GM12878 (cell line): Measurements from ENCODE around the gene OLA1. TPM values are rescaled to one million over a fixed set of nuclear protein-coding genes. Genes with fewer than 3 reads are reported as not detected.

ENCODE experiments used
- ATAC-seq: fragments of 200-7000 bp; cut with Tn5 transposase; 3 replicates; pipeline ENCODE4 v1.9.1; 2020; ENCODE audit warnings: mild to moderate bottlenecking, moderate library complexity
- BruUV-seq: library from RNA; stranded (reverse); fragments of 400-500 nt; replicated peaks from 2 replicates; lab custom pipeline; 2021; lab: Mats Ljungman, UMichigan
- CTCF ChIA-PET: fragments of 300-600 bp; sonication (Branson Sonifier 250); formaldehyde crosslinking; extraction: SDS; loops from one replicate; lab custom pipeline; 2021; ENCODE audit warnings: inconsistent platforms; lab: Yijun Ruan, JAX
- POLR2A ChIA-PET: fragments of 350-600 bp; formaldehyde crosslinking; extraction: SDS; loops from one replicate; lab custom pipeline; 2021; ENCODE audit warnings: inconsistent platforms; lab: Charles Lee
- RAD21 ChIA-PET: fragments of 300-600 bp; sonication (Branson Sonifier 250); formaldehyde crosslinking; loops from one replicate; lab custom pipeline; 2023; ENCODE audit warnings: antibody characterized with exemption; ENCODE audit not compliant: unreplicated experiment; lab: Charles Lee
- SMC1A ChIA-PET: fragments of 300-600 bp; sonication (Branson Sonifier 250); formaldehyde crosslinking; loops from one replicate; lab custom pipeline; 2023; ENCODE audit not compliant: unreplicated experiment, uncharacterized antibody; lab: Charles Lee
- DNase-seq: peaks from one replicate; pipeline ENCODE4 v3.0.0-alpha.2; 2011; ENCODE audit warnings: low read depth, low spot score
- FAIRE-seq: peaks from 3 replicates; lab custom pipeline; 2011; peaks lifted over from hg19 to GRCh38; lab: Jason Lieb, UNC
- H2AFZ ChIP-seq: 2 replicates; pipeline ENCODE4 v1.6.0; 2011; ENCODE audit warnings: low read depth, low read length, control low read depth; ENCODE audit not compliant: control insufficient read depth
- H3K27ac ChIP-seq: 2 replicates; pipeline ENCODE4 v1.5.1; 2011; ENCODE audit warnings: control low read depth; ENCODE audit not compliant: control insufficient read depth, insufficient read depth
- H3K27me3 ChIP-seq, 2 experiments: replicated peaks in 1 of 2; 2 replicates each; pipeline versions ENCODE4 v1.6.0 to v1.6.1; 2011; ENCODE audit warnings: low read length in 1 of 2; ENCODE audit not compliant: control insufficient read depth in 2 of 2, insufficient read depth in 2 of 2
- H3K36me3 ChIP-seq, 2 experiments: 2 replicates each; pipeline ENCODE4 v1.5.1; 2011; ENCODE audit warnings: low read length in 1 of 2; ENCODE audit not compliant: control insufficient read depth in 2 of 2, insufficient read depth in 2 of 2
- H3K4me1 ChIP-seq: 2 replicates; pipeline ENCODE4 v1.6.1; 2011; ENCODE audit warnings: mild to moderate bottlenecking, low read length, moderate library complexity, mixed read lengths; ENCODE audit not compliant: control insufficient read depth, insufficient read depth
- H3K4me2 ChIP-seq: 2 replicates; pipeline ENCODE4 v1.6.0; 2011; ENCODE audit warnings: control low read depth; ENCODE audit not compliant: control insufficient read depth, insufficient read depth
- H3K4me3 ChIP-seq: fragments of 200-600 bp; sonication (generic); 2 replicates; pipeline ENCODE4 v1.5.1; 2016
- H3K79me2 ChIP-seq: 2 replicates; pipeline ENCODE4 v1.6.0; 2011; ENCODE audit warnings: low read length; ENCODE audit not compliant: control insufficient read depth, insufficient read depth
- H3K9ac ChIP-seq: 2 replicates; pipeline ENCODE4 v1.8.0; 2011; ENCODE audit warnings: low read length, control low read depth, mixed read lengths; ENCODE audit not compliant: control insufficient read depth, insufficient read depth
- H3K9me3 ChIP-seq: replicated peaks from 3 replicates; pipeline ENCODE4 v1.5.1; 2011; ENCODE audit warnings: mild to moderate bottlenecking, low read length; ENCODE audit not compliant: control insufficient read depth, insufficient read depth
- H4K20me1 ChIP-seq: 2 replicates; pipeline ENCODE4 v1.6.0; 2011; ENCODE audit not compliant: control insufficient read depth, insufficient read depth
- BCL11A ChIP-seq: IDR thresholded peaks from 2 replicates; pipeline ENCODE4 v1.6.1; 2011; ENCODE audit warnings: low read depth, low read length
- CBX5 ChIP-seq: sonication (generic); IDR thresholded peaks from 2 replicates; pipeline ENCODE4 v1.6.1; 2016; ENCODE audit warnings: low read depth, moderate library complexity, mild to moderate bottlenecking, inconsistent platforms
- CHD4 ChIP-seq: fragments of 200-600 bp; sonication (generic); IDR thresholded peaks from 2 replicates; pipeline ENCODE4 v1.6.1; 2016; ENCODE audit warnings: mild to moderate bottlenecking
- ESRRA ChIP-seq: IDR thresholded peaks from 2 replicates; pipeline ENCODE4 v1.6.1; 2012; ENCODE audit warnings: mild to moderate bottlenecking, low read length, improper control_type of control experiment
- IKZF2 ChIP-seq, 2 experiments: fragments of 450-650 bp; IDR thresholded peaks; 2 replicates each; pipeline ENCODE4 v1.6.1; 2017; ENCODE audit warnings: mild to moderate bottlenecking in 2 of 2, moderate library complexity in 2 of 2
- NRF1 ChIP-seq: conservative IDR thresholded peaks from 2 replicates; pipeline ENCODE4 v1.6.1; 2011; ENCODE audit warnings: mild to moderate bottlenecking, low read depth, low read length, improper control_type of control experiment
- SIN3A ChIP-seq: IDR thresholded peaks from 2 replicates; pipeline ENCODE4 v1.6.1; 2012; ENCODE audit warnings: low read depth, low read length, improper control_type of control experiment
- SMAD5 ChIP-seq: IDR thresholded peaks from 2 replicates; pipeline ENCODE4 v1.6.1; 2016; ENCODE audit warnings: antibody characterized with exemption, low read depth
- SMARCA5 ChIP-seq: fragments of 450-650 bp; IDR thresholded peaks from 2 replicates; pipeline ENCODE4 v1.6.1; 2017; ENCODE audit warnings: mild to moderate bottlenecking
- SREBF2 ChIP-seq: IDR thresholded peaks from 2 replicates; pipeline ENCODE4 v1.6.1; 2012; ENCODE audit warnings: mild to moderate bottlenecking, low read length
- STAT1 ChIP-seq: fragments of 450-650 bp; conservative IDR thresholded peaks from 2 replicates; pipeline ENCODE4 v1.6.1; 2014; ENCODE audit warnings: antibody characterized with exemption, mild to moderate bottlenecking
- TAF1 ChIP-seq: IDR thresholded peaks from 2 replicates; pipeline ENCODE4 v1.6.1; 2011; ENCODE audit warnings: mild to moderate bottlenecking, low read depth, low read length, borderline replicate concordance
- WGBS: methylation state at CpG from one replicate; pipeline ENCODE4 v1.1.6; 2016; ENCODE audit warnings: low lambda C conversion rate; ENCODE audit not compliant: insufficient replicate concordance, insufficient coverage; ENCODE audit errors: missing lambda C conversion rate; 5-methylcytosine and 5-hydroxymethylcytosine counted together
- in situ Hi-C: fragments of 300-500 bp; cut with MboI; formaldehyde crosslinking; loops from 9 replicates; pipeline ENCODE4 v1.14.3; 2018; ENCODE audit warnings: mixed read lengths
- intact Hi-C: fragments of 100-400 bp; cut with micrococcal nuclease; formaldehyde crosslinking; loops from one replicate; pipeline ENCODE4 v1.14.2; 2022; ENCODE audit not compliant: unreplicated experiment
- polyA plus RNA-seq, 11 experiments: library from polyadenylated mRNA; depleted of rRNA in 4 of 11; unstranded in 6 of 11; stranded (reverse) in 5 of 11; fragments of >200 nt; fragmentation: Nextera tagmentation in 4 of 11; fragmentation: Illumina TruSeq in 1 of 11; extraction: Ambion mirVana in 4 of 11; extraction: Trizol in 1 of 11; gene quantifications; 1 replicate in 1 of 11; 2 replicates in 10 of 11; pipeline versions ENCODE4 v1.2.1 to v1.2.3, GENCODE V29; 2011 to 2016; ENCODE audit warnings: inconsistent platforms in 2 of 11, missing spikeins in 2 of 11, low read depth in 1 of 11
- total RNA-seq, 4 experiments: library from RNA; depleted of rRNA in 3 of 4; stranded (reverse); fragments of >200 nt in 3 of 4; fragmentation: Illumina TruSeq in 1 of 4; extraction: Trizol in 1 of 4; gene quantifications; 2 replicates each; pipeline versions ENCODE4 v1.2.1 to v1.2.3, GENCODE V29; 2013 to 2021
- TF ChIP-seq, protein P1 (sequence below): fragments of 450-650 bp; formaldehyde crosslinking; IDR thresholded peaks from 2 replicates; pipeline ENCODE4 v1.4.0; 2020; ENCODE audit warnings: mild to moderate bottlenecking, moderate library complexity
- TF ChIP-seq, protein P2 (sequence below): IDR thresholded peaks from 2 replicates; pipeline ENCODE4 v1.6.1; 2012; ENCODE audit warnings: low read depth, low read length, improper control_type of control experiment
- TF ChIP-seq, protein P3 (sequence below): IDR thresholded peaks from 2 replicates; pipeline ENCODE4 v1.6.1; 2011; ENCODE audit warnings: low read depth, mild to moderate bottlenecking, low read length, moderate library complexity, borderline replicate concordance; ENCODE audit errors: extremely low read depth

Gene OLA1
- total and polyA plus RNA-seq, 10 of the 15 experiments (the other 5 are each of a cell fraction or from before 2014, with no cell fraction given), result 107 to 238 (median 142) TPM

DNA sequence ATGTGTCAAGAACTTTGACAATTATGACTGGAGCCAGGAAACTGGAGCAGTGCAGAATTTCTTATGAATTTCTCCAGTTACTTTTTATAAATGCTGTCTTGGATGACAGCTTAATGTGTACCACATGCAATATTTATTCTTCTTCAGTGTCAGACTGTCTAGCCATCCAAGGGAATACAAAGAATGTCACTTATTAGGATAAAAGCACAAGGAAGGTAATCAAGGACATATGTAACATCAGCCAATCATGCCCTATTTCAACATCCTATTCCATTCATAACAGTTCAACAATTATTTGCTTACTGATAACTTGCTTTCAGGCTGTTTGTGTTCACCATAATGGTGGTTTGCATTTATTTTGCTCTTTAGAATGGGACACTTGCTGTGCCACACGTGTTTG, 139.8 kb downstream of the OLA1 start:
- no peaks in the 10 kb centered on the region for H3K4me1 ChIP-seq
- intact Hi-C loops, result no loop called here
- no TSS peak for BruUV-seq
- no peak overlapping the region for H3K4me2 ChIP-seq
- no peaks in the 10 kb centered on the region for H3K9me3 ChIP-seq
- H3K4me3 ChIP-seq, result no peak overlapping the region
- H3K36me3 ChIP-seq, result peaks cover 0 to 3% of the 10 kb centered on the region in 2 experiments; a peak in 1 of 4 replicates
- ChIA-PET RAD21 (no interaction called here), SMC1A (interaction anchor here (1.2 kb wide), 1 partner anchor 10 kb away, joined by 4 read pairs; no protein-coding TSS in a partner anchor), CTCF (no interaction called here), POLR2A (no interaction called here)
- DNase-seq, result no peak
- in situ Hi-C loops, result no loop called here
- H3K9ac ChIP-seq, result no peak overlapping the region
- 37% methylated on average over 1 of the region's 1 CpG for WGBS
- TF ChIP-seq STAT1 (no peak), SIN3A (no peak), IKZF2 (IDR thresholded peaks at IDR 0.05) (no peak), BCL11A (no peak)
- H2AFZ ChIP-seq, result no peak overlapping the region
- no peak for ATAC-seq
- no peaks in the 10 kb centered on the region for H3K79me2 ChIP-seq
- no peak overlapping the region for H3K27ac ChIP-seq
- no peaks in the 10 kb centered on the region for H4K20me1 ChIP-seq
- no peaks in the 10 kb centered on the region for H3K27me3 ChIP-seq
- no peak for FAIRE-seq

DNA sequence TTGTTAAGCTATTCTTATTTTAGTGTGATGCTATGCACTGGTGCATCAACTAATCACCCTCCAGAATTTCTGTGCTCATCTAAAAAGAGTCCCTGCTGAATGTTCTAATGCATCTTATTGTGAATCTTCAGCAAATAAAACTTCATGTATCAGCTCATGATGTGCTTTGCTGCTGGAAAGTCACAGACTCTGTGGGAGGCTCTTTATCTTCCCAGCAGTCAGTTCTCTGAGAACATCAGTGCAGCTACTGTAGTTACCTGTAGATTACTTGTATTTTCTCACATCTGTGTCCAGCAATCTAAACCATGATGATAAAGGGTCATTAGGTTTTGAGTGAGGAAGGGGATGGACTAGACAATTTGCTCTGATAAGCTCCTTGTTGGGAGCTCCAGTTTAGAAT, 141.6 kb downstream of the OLA1 start:
- Histone ChIP-seq H3K27ac (no peak overlapping the region), H4K20me1 (no peaks in the 10 kb centered on the region), H3K36me3 (peaks cover 0 to 3% of the 10 kb centered on the region in 2 experiments; a peak in 1 of 4 replicates), H3K9ac (no peak overlapping the region), H3K27me3 (no peaks in the 10 kb centered on the region), H3K4me2 (no peak overlapping the region), H3K79me2 (no peaks in the 10 kb centered on the region), H3K4me3 (no peak overlapping the region), H3K4me1 (no peaks in the 10 kb centered on the region), H2AFZ (no peak overlapping the region), H3K9me3 (no peaks in the 10 kb centered on the region)
- in situ Hi-C loops (no loop called here), intact Hi-C loops (no loop called here)
- SMC1A ChIA-PET, result interaction anchor here (1.2 to 1.7 kb wide), 3 partner anchors 9 to 234 kb away, joined by 3 to 5 read pairs (median 4); no protein-coding TSS in a partner anchor
- RAD21 ChIA-PET, result no interaction called here
- POLR2A ChIA-PET, result interaction anchor here (0.6 kb wide), 1 partner anchor 270 kb away, joined by 3 read pairs; no protein-coding TSS in a partner anchor
- ATAC-seq, result no peak
- CTCF ChIA-PET, result interaction anchor here (1.0 to 2.1 kb wide), 2 partner anchors 8 to 243 kb away, joined by 4 to 5 read pairs; no protein-coding TSS in a partner anchor
- no peak for FAIRE-seq
- no TSS peak for BruUV-seq
- no peak for DNase-seq
- no peak for TF ChIP-seq CHD4
- no peak for TF ChIP-seq NRF1
- no peak for TF ChIP-seq SMAD5
- TF ChIP-seq BCL11A, result no peak
- no peak for TF ChIP-seq SMARCA5
- TF ChIP-seq, protein P1, sequence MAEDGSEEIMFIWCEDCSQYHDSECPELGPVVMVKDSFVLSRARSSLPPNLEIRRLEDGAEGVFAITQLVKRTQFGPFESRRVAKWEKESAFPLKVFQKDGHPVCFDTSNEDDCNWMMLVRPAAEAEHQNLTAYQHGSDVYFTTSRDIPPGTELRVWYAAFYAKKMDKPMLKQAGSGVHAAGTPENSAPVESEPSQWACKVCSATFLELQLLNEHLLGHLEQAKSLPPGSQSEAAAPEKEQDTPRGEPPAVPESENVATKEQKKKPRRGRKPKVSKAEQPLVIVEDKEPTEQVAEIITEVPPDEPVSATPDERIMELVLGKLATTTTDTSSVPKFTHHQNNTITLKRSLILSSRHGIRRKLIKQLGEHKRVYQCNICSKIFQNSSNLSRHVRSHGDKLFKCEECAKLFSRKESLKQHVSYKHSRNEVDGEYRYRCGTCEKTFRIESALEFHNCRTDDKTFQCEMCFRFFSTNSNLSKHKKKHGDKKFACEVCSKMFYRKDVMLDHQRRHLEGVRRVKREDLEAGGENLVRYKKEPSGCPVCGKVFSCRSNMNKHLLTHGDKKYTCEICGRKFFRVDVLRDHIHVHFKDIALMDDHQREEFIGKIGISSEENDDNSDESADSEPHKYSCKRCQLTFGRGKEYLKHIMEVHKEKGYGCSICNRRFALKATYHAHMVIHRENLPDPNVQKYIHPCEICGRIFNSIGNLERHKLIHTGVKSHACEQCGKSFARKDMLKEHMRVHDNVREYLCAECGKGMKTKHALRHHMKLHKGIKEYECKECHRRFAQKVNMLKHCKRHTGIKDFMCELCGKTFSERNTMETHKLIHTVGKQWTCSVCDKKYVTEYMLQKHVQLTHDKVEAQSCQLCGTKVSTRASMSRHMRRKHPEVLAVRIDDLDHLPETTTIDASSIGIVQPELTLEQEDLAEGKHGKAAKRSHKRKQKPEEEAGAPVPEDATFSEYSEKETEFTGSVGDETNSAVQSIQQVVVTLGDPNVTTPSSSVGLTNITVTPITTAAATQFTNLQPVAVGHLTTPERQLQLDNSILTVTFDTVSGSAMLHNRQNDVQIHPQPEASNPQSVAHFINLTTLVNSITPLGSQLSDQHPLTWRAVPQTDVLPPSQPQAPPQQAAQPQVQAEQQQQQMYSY (CRISPR knock-in tag), result no peak
- TF ChIP-seq, protein P2, sequence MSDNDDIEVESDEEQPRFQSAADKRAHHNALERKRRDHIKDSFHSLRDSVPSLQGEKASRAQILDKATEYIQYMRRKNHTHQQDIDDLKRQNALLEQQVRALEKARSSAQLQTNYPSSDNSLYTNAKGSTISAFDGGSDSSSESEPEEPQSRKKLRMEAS, result no peak
- TF ChIP-seq TAF1, result no peak
- TF ChIP-seq ESRRA, result no peak
- TF ChIP-seq, protein P3, sequence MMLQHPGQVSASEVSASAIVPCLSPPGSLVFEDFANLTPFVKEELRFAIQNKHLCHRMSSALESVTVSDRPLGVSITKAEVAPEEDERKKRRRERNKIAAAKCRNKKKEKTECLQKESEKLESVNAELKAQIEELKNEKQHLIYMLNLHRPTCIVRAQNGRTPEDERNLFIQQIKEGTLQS, result no peak
- TF ChIP-seq CBX5, result no peak
- TF ChIP-seq SREBF2, result no peak
